ENCODE data around the gene LDLRAD4.

LDLRAD4 gene

GRCh38 chr18:13271302-13271911 is 52.8 kb downstream of the LDLRAD4 start:
- TF ChIP-seq REST (IDR thresholded peaks at IDR 0.05; ENCODE audit: low read depth), result no peak
- no peak for TF ChIP-seq RAD21 (IDR thresholded peaks at IDR 0.05; ENCODE audit: low read depth)
- no peak for TF ChIP-seq ZBTB7A (IDR thresholded peaks at IDR 0.05; ENCODE audit: low read depth)
- TF ChIP-seq USF1 (IDR thresholded peaks at IDR 0.05), result no peak
- TF ChIP-seq EP300 (IDR thresholded peaks at IDR 0.05; ENCODE audit: borderline replicate concordance), result no peak
- TF ChIP-seq CREB1 (IDR thresholded peaks at IDR 0.05; ENCODE audit: low read depth), result no peak
- TF ChIP-seq YY1 (IDR thresholded peaks at IDR 0.05; ENCODE audit: low read depth), result no peak
- TF ChIP-seq TEAD4 (IDR thresholded peaks at IDR 0.05), result no peak
- no peak for TF ChIP-seq CEBPB (IDR thresholded peaks at IDR 0.05)
- TF ChIP-seq NFIC (IDR thresholded peaks at IDR 0.05), result no peak
- no peak for TF ChIP-seq EGR1 (IDR thresholded peaks at IDR 0.05)
- no peak for TF ChIP-seq TCF12 (IDR thresholded peaks at IDR 0.05; ENCODE audit: low read depth)
- no peak for TF ChIP-seq MAX (IDR thresholded peaks at IDR 0.05)
- no peak for TF ChIP-seq FOXM1 (IDR thresholded peaks at IDR 0.05; ENCODE audit: borderline replicate concordance, low read depth)

- TF ChIP-seq MAX (IDR thresholded peaks at IDR 0.05) (no peak), ZBTB7A (IDR thresholded peaks at IDR 0.05; ENCODE audit: low read depth) (no peak), REST (IDR thresholded peaks at IDR 0.05; ENCODE audit: low read depth) (no peak), EP300 (IDR thresholded peaks at IDR 0.05; ENCODE audit: borderline replicate concordance) (no peak), YY1 (IDR thresholded peaks at IDR 0.05; ENCODE audit: low read depth) (no peak), CEBPB (IDR thresholded peaks at IDR 0.05) (no peak), CREB1 (IDR thresholded peaks at IDR 0.05; ENCODE audit: low read depth) (no peak), NFIC (IDR thresholded peaks at IDR 0.05) (no peak), TEAD4 (IDR thresholded peaks at IDR 0.05) (no peak), TAF1 (IDR thresholded peaks at IDR 0.05; ENCODE audit: low read depth) (no peak), USF1 (IDR thresholded peaks at IDR 0.05) (no peak), FOXM1 (IDR thresholded peaks at IDR 0.05; ENCODE audit: borderline replicate concordance, low read depth) (no peak), RAD21 (IDR thresholded peaks at IDR 0.05; ENCODE audit: low read depth) (no peak), TCF12 (IDR thresholded peaks at IDR 0.05; ENCODE audit: low read depth) (no peak), EGR1 (IDR thresholded peaks at IDR 0.05) (no peak)
Observed at GRCh38 chr18:13272416-13272815, 53.9 kb downstream of the LDLRAD4 start.

- TF ChIP-seq EGR1 (IDR thresholded peaks at IDR 0.05) (no peak), TEAD4 (IDR thresholded peaks at IDR 0.05) (no peak), USF1 (IDR thresholded peaks at IDR 0.05) (no peak), MAX (IDR thresholded peaks at IDR 0.05) (no peak), CREB1 (IDR thresholded peaks at IDR 0.05; ENCODE audit: low read depth) (no peak), EP300 (IDR thresholded peaks at IDR 0.05; ENCODE audit: borderline replicate concordance) (no peak), YY1 (IDR thresholded peaks at IDR 0.05; ENCODE audit: low read depth) (no peak), RAD21 (IDR thresholded peaks at IDR 0.05; ENCODE audit: low read depth) (no peak), ZBTB7A (IDR thresholded peaks at IDR 0.05; ENCODE audit: low read depth) (no peak), REST (IDR thresholded peaks at IDR 0.05; ENCODE audit: low read depth) (no peak), FOXM1 (IDR thresholded peaks at IDR 0.05; ENCODE audit: borderline replicate concordance, low read depth) (no peak)
Observed at GRCh38 chr18:13273800-13274199, 55.2 kb downstream of the LDLRAD4 start.
